Endothelial cell of umbilical vein (primary cell): ENCODE measurements around the gene TCF7.

Experiments
- CTCF ChIP-seq, 2 donors: IDR thresholded peaks; 1 replicate in 1 of 2; 2 replicates in 1 of 2; pipeline ENCODE4 v1.5.1; 2011; ENCODE audit warnings: low read length in 2 of 2, mild to moderate bottlenecking in 2 of 2, moderate library complexity in 2 of 2, control low read depth in 1 of 2, inconsistent platforms in 1 of 2, low read depth in 1 of 2; ENCODE audit not compliant: insufficient read depth in 1 of 2; ENCODE audit errors: extremely low read depth in 1 of 2
- POLR2A ChIP-seq: IDR thresholded peaks from 2 replicates; pipeline ENCODE4 v1.6.1; 2012; ENCODE audit warnings: low read depth, mild to moderate bottlenecking, control low read depth, low read length
- POLR2AphosphoS5 ChIP-seq: IDR thresholded peaks from 2 replicates; pipeline ENCODE4 v1.6.1; 2012; ENCODE audit warnings: low read depth, mild to moderate bottlenecking, control low read depth, low read length, moderate library complexity; ENCODE audit not compliant: insufficient read depth

DNA sequence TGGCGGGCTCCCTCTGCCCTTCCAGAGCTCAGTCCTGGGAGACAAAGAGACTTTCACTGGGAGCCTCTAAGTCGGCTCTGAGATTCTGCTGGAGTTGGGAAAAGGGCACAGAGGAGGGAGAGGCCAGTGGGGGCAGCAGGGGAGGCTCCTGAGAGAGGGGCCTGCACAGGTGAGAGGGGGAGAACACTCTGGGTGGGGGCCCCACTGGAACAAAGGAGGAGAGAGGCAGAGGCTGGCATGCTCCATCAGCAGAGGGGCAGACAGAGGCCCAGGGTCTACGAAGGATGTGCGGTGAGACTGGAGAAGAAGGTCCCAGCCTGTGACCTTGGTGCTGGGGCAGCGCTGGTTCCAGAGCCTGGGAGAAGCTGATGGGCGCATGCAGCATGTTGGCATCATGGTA is 8.9 kb downstream of the TCF7 start:
- TF ChIP-seq CTCF (IDR thresholded peaks at IDR 0.05; ENCODE audit: extremely low read depth in 1 of 2, insufficient read depth in 1 of 2, low read depth in 1 of 2, low read length in 2 of 2) (no peak), POLR2AphosphoS5 (no peak), POLR2A (no peak)
